Stomach (tissue), 4 donors: ENCODE data around the gene EVI2A.

Experiments
- EP300 ChIP-seq: sonication (generic); formaldehyde crosslinking; IDR thresholded peaks from one replicate; pipeline ENCODE4 v1.6.1; 2017; ENCODE audit warnings: antibody characterized with exemption
- POLR2A ChIP-seq, 4 donors: fragments of 450-650 bp; IDR thresholded peaks; one replicate each; pipeline ENCODE4 v1.6.1; 2016; ENCODE audit warnings: antibody characterized with exemption in 4 of 4, control low read depth in 2 of 4, mild to moderate bottlenecking in 1 of 4, moderate library complexity in 1 of 4
- POLR2AphosphoS5 ChIP-seq, 3 donors: sonication (generic); formaldehyde crosslinking; IDR thresholded peaks; one replicate each; pipeline ENCODE4 v1.6.1; 2016; ENCODE audit warnings: antibody characterized with exemption in 3 of 3
- TF ChIP-seq, protein P1 (sequence below), 7 experiments: fragments of 450-650 bp in 4 of 7; fragments of 200-600 bp in 3 of 7; sonication (generic) in 3 of 7; IDR thresholded peaks; one replicate each; pipeline ENCODE4 v1.5.1; 2016 to 2019; ENCODE audit warnings: antibody characterized with exemption in 7 of 7, control low read depth in 2 of 7, mild to moderate bottlenecking in 1 of 7

DNA sequence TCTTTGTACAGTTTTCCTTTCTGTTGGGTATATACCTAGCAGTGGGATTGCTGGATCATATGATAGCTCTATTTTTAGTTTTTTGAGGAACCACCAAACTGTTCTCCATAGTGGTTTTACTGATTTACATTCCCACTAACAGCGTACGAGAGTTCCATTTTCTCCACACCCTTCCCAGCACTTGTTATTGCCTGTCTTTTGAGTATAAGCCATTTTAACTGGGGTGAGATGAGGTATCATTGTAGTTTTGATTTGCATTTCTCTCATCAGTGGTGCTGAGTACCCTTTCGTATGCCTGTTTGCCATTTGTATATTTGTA lies 6.7 kb downstream of the EVI2A start:
- TF ChIP-seq, protein P1, sequence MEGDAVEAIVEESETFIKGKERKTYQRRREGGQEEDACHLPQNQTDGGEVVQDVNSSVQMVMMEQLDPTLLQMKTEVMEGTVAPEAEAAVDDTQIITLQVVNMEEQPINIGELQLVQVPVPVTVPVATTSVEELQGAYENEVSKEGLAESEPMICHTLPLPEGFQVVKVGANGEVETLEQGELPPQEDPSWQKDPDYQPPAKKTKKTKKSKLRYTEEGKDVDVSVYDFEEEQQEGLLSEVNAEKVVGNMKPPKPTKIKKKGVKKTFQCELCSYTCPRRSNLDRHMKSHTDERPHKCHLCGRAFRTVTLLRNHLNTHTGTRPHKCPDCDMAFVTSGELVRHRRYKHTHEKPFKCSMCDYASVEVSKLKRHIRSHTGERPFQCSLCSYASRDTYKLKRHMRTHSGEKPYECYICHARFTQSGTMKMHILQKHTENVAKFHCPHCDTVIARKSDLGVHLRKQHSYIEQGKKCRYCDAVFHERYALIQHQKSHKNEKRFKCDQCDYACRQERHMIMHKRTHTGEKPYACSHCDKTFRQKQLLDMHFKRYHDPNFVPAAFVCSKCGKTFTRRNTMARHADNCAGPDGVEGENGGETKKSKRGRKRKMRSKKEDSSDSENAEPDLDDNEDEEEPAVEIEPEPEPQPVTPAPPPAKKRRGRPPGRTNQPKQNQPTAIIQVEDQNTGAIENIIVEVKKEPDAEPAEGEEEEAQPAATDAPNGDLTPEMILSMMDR (IDR thresholded peaks at IDR 0.05), result no peak
- TF ChIP-seq EP300 (no peak), POLR2A (IDR thresholded peaks at IDR 0.05) (no peak), POLR2AphosphoS5 (IDR thresholded peaks at IDR 0.05) (no peak)
